OCI-LY3 (cell line): ENCODE results near the gene CHST8.

Source experiments
- EZH2phosphoT487 ChIP-seq: fragments of 200-600 bp; shearing (Covaris generic); IDR thresholded peaks from 2 replicates; pipeline ENCODE4 v1.6.1; 2018; ENCODE audit warnings: antibody characterized with exemption, mixed run types, low read depth
- TF ChIP-seq, protein P1 (sequence below): fragments of 200-600, 300-600 bp; sonication (generic); IDR thresholded peaks from 2 replicates; pipeline ENCODE4 v1.5.1; 2014; ENCODE audit warnings: antibody characterized with exemption, low read length, low read depth

DNA sequence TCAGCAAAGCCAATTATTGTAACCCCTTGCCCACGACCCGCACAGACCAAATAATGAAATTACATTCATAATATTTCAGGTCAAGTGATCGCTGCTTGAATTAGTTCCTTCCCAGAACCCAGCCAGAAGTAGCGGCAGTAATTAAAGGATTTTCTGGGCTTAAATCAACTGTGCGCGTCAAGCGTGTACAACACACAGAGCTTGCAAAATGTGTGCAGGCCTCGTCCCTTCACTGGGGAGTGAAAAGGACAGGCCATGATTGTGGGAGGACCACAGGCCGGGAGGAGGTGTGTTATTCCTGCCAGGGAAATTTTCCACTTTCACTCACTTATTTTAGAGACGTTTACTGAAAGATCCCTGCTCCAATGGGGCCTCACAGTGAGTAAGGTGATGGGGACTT, 84.9 kb downstream of the CHST8 start:
- TF ChIP-seq, protein P1, sequence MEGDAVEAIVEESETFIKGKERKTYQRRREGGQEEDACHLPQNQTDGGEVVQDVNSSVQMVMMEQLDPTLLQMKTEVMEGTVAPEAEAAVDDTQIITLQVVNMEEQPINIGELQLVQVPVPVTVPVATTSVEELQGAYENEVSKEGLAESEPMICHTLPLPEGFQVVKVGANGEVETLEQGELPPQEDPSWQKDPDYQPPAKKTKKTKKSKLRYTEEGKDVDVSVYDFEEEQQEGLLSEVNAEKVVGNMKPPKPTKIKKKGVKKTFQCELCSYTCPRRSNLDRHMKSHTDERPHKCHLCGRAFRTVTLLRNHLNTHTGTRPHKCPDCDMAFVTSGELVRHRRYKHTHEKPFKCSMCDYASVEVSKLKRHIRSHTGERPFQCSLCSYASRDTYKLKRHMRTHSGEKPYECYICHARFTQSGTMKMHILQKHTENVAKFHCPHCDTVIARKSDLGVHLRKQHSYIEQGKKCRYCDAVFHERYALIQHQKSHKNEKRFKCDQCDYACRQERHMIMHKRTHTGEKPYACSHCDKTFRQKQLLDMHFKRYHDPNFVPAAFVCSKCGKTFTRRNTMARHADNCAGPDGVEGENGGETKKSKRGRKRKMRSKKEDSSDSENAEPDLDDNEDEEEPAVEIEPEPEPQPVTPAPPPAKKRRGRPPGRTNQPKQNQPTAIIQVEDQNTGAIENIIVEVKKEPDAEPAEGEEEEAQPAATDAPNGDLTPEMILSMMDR, result no peak
- no peak for TF ChIP-seq EZH2phosphoT487
